Skin of body (tissue), 1 donor: ENCODE data around the gene AK8. TPM values are rescaled to one million over a fixed set of nuclear protein-coding genes. Genes with fewer than 3 reads are reported as not detected.

Experiments used
- total RNA-seq: library from RNA; depleted of rRNA; stranded (reverse); fragments of >200 nt; gene quantifications from one replicate; pipeline ENCODE4 v1.2.3, GENCODE V29; 2014

Gene AK8
- total RNA-seq, 1 donor from 2014 or later: 1.1 TPM

Other genes with a start within 250 kb of the AK8 start
- 13.8 TPM for gene DDX31, start 208.3 kb downstream of the AK8 start, total RNA-seq
- 14.6 TPM for gene GTF3C4, start 207.8 kb downstream of the AK8 start, total RNA-seq
- 2.1 TPM for gene SPACA9, start 614 bp upstream of the AK8 start, total RNA-seq
- 38.6 TPM for gene TSC1, start 66.3 kb upstream of the AK8 start, total RNA-seq
- gene GFI1B, start 100.4 kb upstream of the AK8 start, total RNA-seq: 0.59 TPM
- 25.7 TPM for gene GTF3C5, start 152.7 kb upstream of the AK8 start, total RNA-seq
- gene CEL, start 183.7 kb upstream of the AK8 start, total RNA-seq: 0.79 TPM
- 47.4 TPM for gene RALGDS, start 243.0 kb upstream of the AK8 start, total RNA-seq